Measurements from ENCODE around the gene APRT. TPM values are rescaled to one million over a fixed set of nuclear protein-coding genes. Genes with fewer than 3 reads are reported as not detected.

Gene APRT
- total and polyA plus RNA-seq, 2 of the 8 experiments (the other 6 are each of a cell fraction or from before 2014, with no cell fraction given) = 221 to 267 TPM

GRCh38 chr16:88839026-88839529, 27.4 kb upstream of the APRT start:
- H3K4ac ChIP-seq (replicated peaks; ENCODE audit: insufficient read length, low read depth, low read length) = no peak overlapping the region
- no peaks in the 10 kb centered on the region for H3K27me3 ChIP-seq (replicated peaks in 1 of 4; ENCODE audit: control insufficient read depth in 3 of 4, extremely low read depth in 1 of 4, insufficient read depth in 3 of 4, low read length in 3 of 4)
- H3K4me3 ChIP-seq (ENCODE audit: extremely low read depth in 1 of 4, insufficient read depth in 2 of 4, low read depth in 3 of 4, low read length in 4 of 4) = no peak overlapping the region
- FAIRE-seq = no peak
- H4K5ac ChIP-seq (ENCODE audit: insufficient read length, low read depth, low read length) = no peak overlapping the region
- H2BK12ac ChIP-seq (ENCODE audit: low read depth, low read length) = no peak overlapping the region
- H3K79me1 ChIP-seq (ENCODE audit: low read depth, low read length) = no peaks in the 10 kb centered on the region
- H4K91ac ChIP-seq (replicated peaks; ENCODE audit: insufficient read length, low read length) = no peak overlapping the region
- 95% methylated on average over 18 of the region's 39 CpGs; no CpG with 5 or more reads in 1 of the 2 experiments for WGBS, 2 experiments (ENCODE audit: extremely low coverage in 1 of 2, insufficient coverage in 1 of 2, insufficient read length in 1 of 2, insufficient replicate concordance in 2 of 2, low coverage in 1 of 2, low lambda C conversion rate in 2 of 2, missing lambda C conversion rate in 1 of 2)
- H3K23ac ChIP-seq (ENCODE audit: insufficient read length) = no peak overlapping the region
- H3K23me2 ChIP-seq (ENCODE audit: low read depth, low read length) = no peaks in the 10 kb centered on the region
- no peak overlapping the region for H2BK15ac ChIP-seq (ENCODE audit: low read length)
- no peak overlapping the region for H3K4me2 ChIP-seq (ENCODE audit: insufficient read depth in 1 of 2, low read depth in 2 of 2, low read length in 2 of 2)
- TF ChIP-seq KDM1A (IDR thresholded peaks at IDR 0.05; ENCODE audit: borderline replicate concordance, low read length) (no peak), SP4 (IDR thresholded peaks at IDR 0.05; ENCODE audit: low read length) (no peak), CTCF (IDR thresholded peaks at IDR 0.05; ENCODE audit: control extremely low read depth in 1 of 3, insufficient read depth in 1 of 3, low read depth in 1 of 3, low read length in 3 of 3) (peak; percentile 5 to 90 (median 57)), RNF2 (IDR thresholded peaks at IDR 0.05; ENCODE audit: borderline replicate concordance, low read depth, low read length, missing control alignments, poor library complexity, severe bottlenecking) (no peak), EGR1 (IDR thresholded peaks at IDR 0.05; ENCODE audit: borderline replicate concordance, low read depth, low read length) (peak; percentile 92), FOSL1 (IDR thresholded peaks at IDR 0.05; ENCODE audit: insufficient read depth, low read depth, low read length) (0 out of 2 replicates have a peak, but pooled peaks have one; percentile 59), RAD21 (IDR thresholded peaks at IDR 0.05 in 1 of 2, conservative IDR thresholded peaks at IDR 0.05 in 1 of 2; ENCODE audit: low read depth in 2 of 2, low read length in 2 of 2) (0 out of 4 replicates have a peak, but pooled peaks of 1 of the 2 experiments have one; percentile 11)
- TF ChIP-seq, protein P1, sequence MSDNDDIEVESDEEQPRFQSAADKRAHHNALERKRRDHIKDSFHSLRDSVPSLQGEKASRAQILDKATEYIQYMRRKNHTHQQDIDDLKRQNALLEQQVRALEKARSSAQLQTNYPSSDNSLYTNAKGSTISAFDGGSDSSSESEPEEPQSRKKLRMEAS (IDR thresholded peaks at IDR 0.05) = peak; percentile 31; the same call in 1 of the 2 replicates
- H3K9me3 ChIP-seq (ENCODE audit: insufficient read depth in 2 of 2, low read depth in 1 of 2, low read length in 1 of 2) = no peaks in the 10 kb centered on the region
- H4K8ac ChIP-seq (ENCODE audit: extremely low read depth, insufficient read depth, low read length) = peak overlapping the region; percentile 14
- ChIA-PET POLR2A (ENCODE audit: partially characterized antibody) (interaction anchor here (1.8 kb wide), 1 partner anchor 35 kb away, joined by 5 read pairs; no protein-coding TSS in a partner anchor), CTCF (ENCODE audit: partially characterized antibody) (interaction anchor here (0.7 to 1.4 kb wide), 8 partner anchors 10 to 328 kb away, joined by 3 to 4 read pairs (median 3); no protein-coding TSS in a partner anchor)
- H3K79me2 ChIP-seq (ENCODE audit: control insufficient read depth in 1 of 2, insufficient read depth in 2 of 2, low read length in 2 of 2) = no peaks in the 10 kb centered on the region
- no peak overlapping the region for H3K27ac ChIP-seq (ENCODE audit: low read depth, low read length)
- no peak overlapping the region for H2AK5ac ChIP-seq (ENCODE audit: low read depth, low read length)
- peaks cover 0 to 7% (median under 1%) of the 10 kb centered on the region in 4 experiments; a peak in 2 of 8 replicates for H3K36me3 ChIP-seq (ENCODE audit: control insufficient read depth in 2 of 4, insufficient read depth in 4 of 4, low read length in 3 of 4)
- no peak overlapping the region for H2BK5ac ChIP-seq (ENCODE audit: low read depth, low read length)
- DNase-seq (ENCODE audit: low read depth in 1 of 2, low spot score in 2 of 2) = no peak
- no peaks in the 10 kb centered on the region for H4K20me1 ChIP-seq (replicated peaks in 1 of 2; ENCODE audit: control insufficient read depth in 1 of 2, insufficient read depth in 2 of 2, low read length in 2 of 2)
- no peak overlapping the region for H3K18ac ChIP-seq (ENCODE audit: extremely low read depth, low read length)
- no peak overlapping the region for H3K9ac ChIP-seq (replicated peaks in 1 of 4; ENCODE audit: extremely low read depth in 1 of 4, low read depth in 3 of 4, low read length in 3 of 4)
- no peak overlapping the region for H2BK20ac ChIP-seq (ENCODE audit: low read length)
- H2AFZ ChIP-seq (ENCODE audit: low read length) = no peak overlapping the region
- H3K56ac ChIP-seq (replicated peaks; ENCODE audit: insufficient read length, low read depth, low read length) = no peak overlapping the region
- no peak overlapping the region for H3K14ac ChIP-seq (ENCODE audit: insufficient read length)
- H2BK120ac ChIP-seq (replicated peaks; ENCODE audit: low read depth, low read length) = no peak overlapping the region
- H3K4me1 ChIP-seq (replicated peaks in 1 of 4; ENCODE audit: control insufficient read depth in 3 of 4, insufficient read depth in 4 of 4, low read length in 3 of 4) = no peaks in the 10 kb centered on the region

Measured in H1 (cell line).